ENCODE data around the gene C5.

Gene C5

GRCh38 chr9:121085661-121086060, 35.6 kb upstream of the C5 start:
- Histone ChIP-seq H3K4me3 (ENCODE audit: low read depth, low read length) (no peak overlapping the region), H3K4me1 (no peaks in the 10 kb centered on the region), H2AFZ (no peak overlapping the region), H3K27ac (no peak overlapping the region), H3K79me2 (no peaks in the 10 kb centered on the region), H3K4me2 (ENCODE audit: low read length) (no peak overlapping the region), H3K9ac (no peak overlapping the region), H3K9me3 (ENCODE audit: control insufficient read depth, low read length) (no peaks in the 10 kb centered on the region), H3K36me3 (ENCODE audit: control insufficient read depth, insufficient read depth, low read length) (no peaks in the 10 kb centered on the region), H3K27me3 (ENCODE audit: control insufficient read depth, insufficient read depth, low read length) (no peaks in the 10 kb centered on the region)
- TF ChIP-seq CTCF (IDR thresholded peaks at IDR 0.05): no peak

GRCh38 chr9:121082075-121082474, 32.0 kb upstream of the C5 start:
- Histone ChIP-seq H3K79me2 (no peaks in the 10 kb centered on the region), H2AFZ (no peak overlapping the region), H3K9me3 (ENCODE audit: control insufficient read depth, low read length) (no peaks in the 10 kb centered on the region), H3K9ac (no peak overlapping the region), H3K27ac (no peak overlapping the region), H3K36me3 (ENCODE audit: control insufficient read depth, insufficient read depth, low read length) (no peaks in the 10 kb centered on the region), H3K4me3 (ENCODE audit: low read depth, low read length) (no peak overlapping the region), H3K27me3 (ENCODE audit: control insufficient read depth, insufficient read depth, low read length) (no peaks in the 10 kb centered on the region), H3K4me1 (no peaks in the 10 kb centered on the region), H3K4me2 (ENCODE audit: low read length) (no peak overlapping the region)
- no peak for TF ChIP-seq CTCF (IDR thresholded peaks at IDR 0.05)

- no peaks in the 10 kb centered on the region for H3K79me2 ChIP-seq
- TF ChIP-seq CTCF (IDR thresholded peaks at IDR 0.05): no peak
- peak overlapping the region; percentile 90 for H3K27ac ChIP-seq
- peak overlapping the region; percentile 95 for H2AFZ ChIP-seq
- peak overlapping the region; percentile 81 for H3K4me3 ChIP-seq (ENCODE audit: low read depth, low read length)
- H3K36me3 ChIP-seq (ENCODE audit: control insufficient read depth, insufficient read depth, low read length): no peaks in the 10 kb centered on the region
- no peaks in the 10 kb centered on the region for H3K4me1 ChIP-seq
- H3K9me3 ChIP-seq (ENCODE audit: control insufficient read depth, low read length): no peaks in the 10 kb centered on the region
- peak overlapping the region; percentile 61 for H3K9ac ChIP-seq
- H3K4me2 ChIP-seq (ENCODE audit: low read length): peak overlapping the region; percentile 73
- no peaks in the 10 kb centered on the region for H3K27me3 ChIP-seq (ENCODE audit: control insufficient read depth, insufficient read depth, low read length)
These were observed 25.4 kb upstream of the C5 start for GRCh38 chr9:121075251-121076036.

- TF ChIP-seq CTCF (IDR thresholded peaks at IDR 0.05): no peak
- Histone ChIP-seq H3K27me3 (ENCODE audit: control insufficient read depth, insufficient read depth, low read length) (no peaks in the 10 kb centered on the region), H3K9ac (peak within 1 kb of the TSS; percentile 61), H3K36me3 (ENCODE audit: control insufficient read depth, insufficient read depth, low read length) (no peaks in the 10 kb centered on the region), H3K4me2 (ENCODE audit: low read length) (peak within 1 kb of the TSS; percentile 73), H3K4me3 (ENCODE audit: low read depth, low read length) (peak within 1 kb of the TSS; percentile 81), H3K79me2 (no peaks in the 10 kb centered on the region), H3K4me1 (no peaks in the 10 kb centered on the region), H2AFZ (peak within 1 kb of the TSS; percentile 95), H3K9me3 (ENCODE audit: control insufficient read depth, low read length) (no peaks in the 10 kb centered on the region), H3K27ac (peak within 1 kb of the TSS; percentile 90)
These were observed 24.5 kb upstream of the C5 start, which contains the start of gene CNTRL for GRCh38 chr9:121074370-121075250. Gene CNTRL, plus strand, starts transcription at chr9:121074955. Its CDS starts 13,372 bp downstream, at chr9:121088327.
